Kidney (tissue), 14 donors: ENCODE measurements around the gene PFN3. TPM values are rescaled to one million over a fixed set of nuclear protein-coding genes. Genes with fewer than 3 reads are reported as not detected.

Source experiments
- DNase-seq, 5 donors: peaks; one replicate each; pipeline ENCODE4 v3.0.0-alpha.2; 2013 to 2020
- FAIRE-seq: peaks from 2 replicates; lab custom pipeline; 2012; peaks lifted over from hg19 to GRCh38; lab: Jason Lieb, UNC
- H3K27ac ChIP-seq, 2 donors: one replicate each; pipeline ENCODE4 v1.7.0; 2013; ENCODE audit warnings: low read depth in 2 of 2, low read length in 2 of 2, inconsistent platforms in 1 of 2
- H3K27me3 ChIP-seq: one replicate; pipeline ENCODE4 v1.7.1; 2013; ENCODE audit warnings: low read length, inconsistent platforms; ENCODE audit not compliant: control insufficient read depth, insufficient read depth
- H3K36me3 ChIP-seq, 3 donors: one replicate each; pipeline versions ENCODE4 v1.7.0 to v1.7.1; 2013; ENCODE audit warnings: low read length in 3 of 3, control low read depth in 1 of 3, inconsistent platforms in 1 of 3; ENCODE audit not compliant: insufficient read depth in 3 of 3, control insufficient read depth in 2 of 3
- H3K4me1 ChIP-seq, 3 donors: one replicate each; pipeline versions ENCODE4 v1.7.0 to v1.7.1; 2013; ENCODE audit warnings: low read length in 3 of 3, inconsistent platforms in 1 of 3, low read depth in 1 of 3; ENCODE audit not compliant: control insufficient read depth in 2 of 3, insufficient read depth in 2 of 3
- H3K4me3 ChIP-seq, 3 donors: one replicate each; pipeline versions ENCODE4 v1.7.0 to v1.8.1; 2013; ENCODE audit warnings: low read length in 3 of 3, control low read depth in 1 of 3, inconsistent platforms in 1 of 3
- H3K9ac ChIP-seq, 3 donors: one replicate each; pipeline versions ENCODE4 v1.7.0 to v1.7.1; 2013; ENCODE audit warnings: low read length in 3 of 3, control low read depth in 1 of 3, inconsistent platforms in 1 of 3
- H3K9me3 ChIP-seq, 3 donors: one replicate each; pipeline versions ENCODE4 v1.7.0 to v1.7.1; 2013; ENCODE audit warnings: low read length in 3 of 3, control low read depth in 1 of 3, inconsistent platforms in 1 of 3; ENCODE audit not compliant: control insufficient read depth in 2 of 3, insufficient read depth in 1 of 3
- intact Hi-C: fragments of 100-400 bp; cut with DNase I; formaldehyde crosslinking; loops from one replicate; pipeline ENCODE4 v1.11.1; 2022
- polyA plus RNA-seq: library from polyadenylated mRNA; stranded (reverse); fragments of 350-450 nt; fragmentation: Illumina TruSeq; extraction: RNeasy Lipid Tissue Mini Kit (QIAGEN cat#74804); gene quantifications from one replicate; pipeline ENCODE4 v1.2.3, GENCODE V29; 2014; ENCODE audit warnings: low read depth, low replicate concordance; ENCODE audit not compliant: insufficient read depth
- total RNA-seq: library from RNA; stranded (reverse); fragmentation: NEBNext Ultra II Directional; extraction: Animal tissue kit (Norgen Biotek cat#: 25700); gene quantifications from one replicate; pipeline ENCODE4 v1.2.1, GENCODE V29; 2021
- TF ChIP-seq, protein P1 (sequence below): IDR thresholded peaks from 3 replicates; pipeline ENCODE4 v1.5.1; 2012; ENCODE audit warnings: mild to moderate bottlenecking, moderate library complexity, borderline replicate concordance; ENCODE audit not compliant: insufficient read depth; ENCODE audit errors: extremely low read depth
- donor health status: control.
- donor health status: control.
- donor health status: control.
- donor health status: control.
- donor health status: control.
- donor health status: DM: yes; HTN: yes; CAD: no.
- donor health status: Normal renal cell carcinoma (clear cell type).

Gene PFN3
- total and polyA plus RNA-seq, 2 donors from 2014 or later, result not detected

DNA sequence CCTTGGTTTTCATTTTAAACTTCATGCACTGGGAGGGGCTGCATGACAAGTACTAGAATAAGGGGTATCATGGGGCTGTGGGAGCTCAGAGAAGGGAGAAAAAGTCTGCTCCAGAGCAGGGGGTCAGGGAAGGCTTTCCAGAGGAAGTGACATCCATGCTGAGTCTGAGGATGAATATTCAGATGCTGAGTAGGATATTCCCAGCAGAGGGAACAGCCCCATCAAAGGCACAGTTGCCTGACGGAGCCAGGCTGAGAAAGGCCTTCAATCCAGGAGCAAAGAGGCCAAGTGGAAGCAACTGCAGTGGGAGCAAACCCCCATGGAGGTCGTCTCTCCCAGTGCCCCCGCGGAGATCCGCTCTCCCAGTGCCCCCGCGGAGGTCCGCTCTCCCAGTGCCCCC, 4.4 kb downstream of the PFN3 start:
- Histone ChIP-seq H3K4me3 (no peak overlapping the region), H3K4me1 (peaks cover 0 to 5% (median 0%) of the 10 kb centered on the region in 3 donors), H3K9ac (no peak overlapping the region), H3K36me3 (no peaks in the 10 kb centered on the region), H3K27me3 (peaks cover 5% of the 10 kb centered on the region), H3K27ac (no peak overlapping the region), H3K9me3 (no peaks in the 10 kb centered on the region)
- DNase-seq (no peak), FAIRE-seq (no peak)
- TF ChIP-seq, protein P1, sequence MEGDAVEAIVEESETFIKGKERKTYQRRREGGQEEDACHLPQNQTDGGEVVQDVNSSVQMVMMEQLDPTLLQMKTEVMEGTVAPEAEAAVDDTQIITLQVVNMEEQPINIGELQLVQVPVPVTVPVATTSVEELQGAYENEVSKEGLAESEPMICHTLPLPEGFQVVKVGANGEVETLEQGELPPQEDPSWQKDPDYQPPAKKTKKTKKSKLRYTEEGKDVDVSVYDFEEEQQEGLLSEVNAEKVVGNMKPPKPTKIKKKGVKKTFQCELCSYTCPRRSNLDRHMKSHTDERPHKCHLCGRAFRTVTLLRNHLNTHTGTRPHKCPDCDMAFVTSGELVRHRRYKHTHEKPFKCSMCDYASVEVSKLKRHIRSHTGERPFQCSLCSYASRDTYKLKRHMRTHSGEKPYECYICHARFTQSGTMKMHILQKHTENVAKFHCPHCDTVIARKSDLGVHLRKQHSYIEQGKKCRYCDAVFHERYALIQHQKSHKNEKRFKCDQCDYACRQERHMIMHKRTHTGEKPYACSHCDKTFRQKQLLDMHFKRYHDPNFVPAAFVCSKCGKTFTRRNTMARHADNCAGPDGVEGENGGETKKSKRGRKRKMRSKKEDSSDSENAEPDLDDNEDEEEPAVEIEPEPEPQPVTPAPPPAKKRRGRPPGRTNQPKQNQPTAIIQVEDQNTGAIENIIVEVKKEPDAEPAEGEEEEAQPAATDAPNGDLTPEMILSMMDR, result no peak
- intact Hi-C loops, result no loop called here

DNA sequence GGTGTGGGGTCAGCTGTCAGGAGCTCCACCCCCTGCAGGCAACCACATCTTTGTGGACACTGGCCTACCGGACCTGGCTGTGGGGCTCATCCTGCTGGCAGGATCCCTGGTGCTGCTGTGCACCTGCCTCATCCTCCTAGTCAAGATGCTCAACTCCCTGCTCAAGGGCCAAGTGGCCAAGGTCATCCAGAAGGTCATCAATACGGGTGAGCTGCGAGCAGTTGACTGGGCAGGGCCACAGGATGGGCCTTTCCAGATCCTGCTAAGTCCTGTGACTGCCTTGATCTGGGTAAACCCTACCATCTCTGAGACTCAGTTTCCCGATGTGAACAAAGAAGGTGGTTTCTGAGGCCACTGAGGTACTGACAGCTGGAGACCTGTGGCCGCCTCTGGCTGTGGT, 6.5 kb downstream of the PFN3 start:
- no peak overlapping the region for H3K27ac ChIP-seq
- peaks cover 2% of the 10 kb centered on the region for H3K27me3 ChIP-seq
- DNase-seq (no peak), FAIRE-seq (no peak)
- no peak overlapping the region for H3K4me3 ChIP-seq
- peaks cover 0 to 8% (median 0%) of the 10 kb centered on the region in 3 donors for H3K4me1 ChIP-seq
- TF ChIP-seq, protein P1, result no peak
- peaks cover 0 to 1% (median 0%) of the 10 kb centered on the region in 3 donors for H3K36me3 ChIP-seq
- no peaks in the 10 kb centered on the region for H3K9me3 ChIP-seq
- no peak overlapping the region for H3K9ac ChIP-seq
- intact Hi-C loops, result no loop called here

DNA sequence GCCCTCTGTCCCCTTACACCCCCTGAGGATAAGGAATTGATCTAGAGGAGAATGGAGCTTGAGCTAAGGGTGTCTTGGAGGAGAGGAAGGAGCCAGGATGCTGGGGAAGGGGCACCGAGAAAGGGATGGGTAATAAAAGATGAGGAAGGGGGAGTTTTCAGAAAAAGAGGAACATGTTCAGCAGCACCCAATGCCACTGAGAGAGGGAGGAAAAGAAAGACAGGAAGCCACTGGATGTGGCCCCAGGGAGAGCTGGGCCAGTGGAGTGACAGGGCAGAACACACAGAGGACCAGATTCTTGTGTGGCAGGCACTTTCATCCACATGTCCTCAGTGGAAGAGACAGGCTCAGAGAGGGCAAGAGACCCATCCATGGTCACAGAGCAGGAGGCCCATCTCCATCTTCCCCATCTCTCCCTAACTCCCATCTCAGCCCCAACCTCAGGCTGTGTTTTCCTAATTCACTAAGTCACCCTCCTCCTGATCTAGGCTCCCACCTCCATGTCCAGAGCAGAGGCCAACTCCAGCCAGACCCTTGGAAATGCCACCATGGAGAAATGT, 7.2 kb downstream of the PFN3 start:
- Histone ChIP-seq H3K27ac (no peak overlapping the region), H3K36me3 (peaks cover 0 to 4% (median 0%) of the 10 kb centered on the region in 3 donors), H3K4me3 (no peak overlapping the region), H3K9ac (no peak overlapping the region), H3K4me1 (peaks cover 0 to 15% (median 0%) of the 10 kb centered on the region in 3 donors), H3K9me3 (no peaks in the 10 kb centered on the region), H3K27me3 (peaks cover 2% of the 10 kb centered on the region)
- intact Hi-C loops, result no loop called here
- no peak for FAIRE-seq
- TF ChIP-seq, protein P1, result no peak
- no peak for DNase-seq

DNA sequence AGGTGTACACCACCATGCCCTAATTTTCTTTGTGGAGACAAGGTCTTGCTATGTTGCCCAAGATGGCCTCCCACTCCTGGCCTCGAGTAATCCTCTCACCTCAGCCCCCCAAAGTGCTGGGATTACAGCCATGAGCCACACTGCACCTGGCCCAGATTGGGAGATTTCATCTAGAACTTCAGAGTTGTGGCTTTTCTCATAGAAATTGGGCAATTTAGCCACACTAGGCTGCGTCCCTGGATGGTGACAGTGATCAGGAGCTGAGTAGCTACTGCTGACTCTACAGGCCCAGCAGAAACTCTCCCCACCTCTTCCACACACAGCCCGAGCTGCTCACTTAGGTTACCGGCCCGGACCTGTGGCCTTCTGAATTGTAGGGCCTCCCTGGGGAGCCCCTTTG, 7.7 kb downstream of the PFN3 start:
- DNase-seq (no peak), FAIRE-seq (no peak)
- intact Hi-C loops, result no loop called here
- H3K27me3 ChIP-seq, result peaks cover 2% of the 10 kb centered on the region
- peaks cover 0 to 17% (median 0%) of the 10 kb centered on the region in 3 donors for H3K4me1 ChIP-seq
- H3K9me3 ChIP-seq, result no peaks in the 10 kb centered on the region
- H3K36me3 ChIP-seq, result peaks cover 0 to 4% (median 0%) of the 10 kb centered on the region in 3 donors
- H3K27ac ChIP-seq, result no peak overlapping the region
- H3K4me3 ChIP-seq, result no peak overlapping the region
- H3K9ac ChIP-seq, result no peak overlapping the region
- TF ChIP-seq, protein P1, result no peak
